MM.1S (cell line): Measurements from ENCODE around the gene WIF1.

Source experiments
- DNase-seq: peaks from one replicate; pipeline ENCODE4 v3.0.0-alpha.2; 2015
- H2AFZ ChIP-seq: fragments of 300-600 bp; sonication (generic); 2 replicates; pipeline ENCODE4 v1.6.0; 2016; ENCODE audit warnings: antibody characterized with exemption, low read length
- H3F3A ChIP-seq: fragments of 300-600 bp; sonication (generic); 2 replicates; pipeline ENCODE4 v1.6.1; 2016; ENCODE audit warnings: mild to moderate bottlenecking, antibody characterized with exemption, low read length, moderate library complexity, mixed read lengths; ENCODE audit not compliant: insufficient read depth
- H3K27ac ChIP-seq: fragments of 300-600 bp; sonication (generic); 2 replicates; pipeline ENCODE4 v1.5.1; 2016; ENCODE audit warnings: mild to moderate bottlenecking, low read length
- H3K27me3 ChIP-seq: fragments of 300-600 bp; sonication (generic); replicated peaks from 2 replicates; pipeline ENCODE4 v1.6.0; 2016; ENCODE audit warnings: low read length; ENCODE audit not compliant: insufficient read depth
- H3K36me3 ChIP-seq: fragments of 300-600 bp; sonication (generic); replicated peaks from 2 replicates; pipeline ENCODE4 v1.6.1; 2016; ENCODE audit warnings: mild to moderate bottlenecking, low read length, mixed read lengths; ENCODE audit not compliant: insufficient read depth
- H3K4me1 ChIP-seq: fragments of 300-600 bp; sonication (generic); 2 replicates; pipeline ENCODE4 v1.6.1; 2016; ENCODE audit warnings: low read length, mixed read lengths
- H3K4me2 ChIP-seq: fragments of 300-600 bp; sonication (generic); 2 replicates; pipeline ENCODE4 v1.6.0; 2016; ENCODE audit warnings: low read depth, low read length
- H3K4me3 ChIP-seq: fragments of 300-600 bp; sonication (generic); 2 replicates; pipeline ENCODE4 v1.5.1; 2016; ENCODE audit warnings: low read length, mixed read lengths
- H3K79me2 ChIP-seq: fragments of 300-600 bp; sonication (generic); 2 replicates; pipeline ENCODE4 v1.6.1; 2016; ENCODE audit warnings: mixed run types, low read length, mixed read lengths
- H3K9ac ChIP-seq: fragments of 300-600 bp; sonication (generic); 2 replicates; pipeline ENCODE4 v1.6.1; 2016; ENCODE audit warnings: low read length, mixed read lengths
- H3K9me2 ChIP-seq: fragments of 300-600 bp; sonication (generic); replicated peaks from 2 replicates; pipeline ENCODE4 v1.6.1; 2016; ENCODE audit warnings: mild to moderate bottlenecking, low read length, mixed read lengths; ENCODE audit not compliant: insufficient read depth
- H3K9me3 ChIP-seq: fragments of 300-600 bp; sonication (generic); replicated peaks from 2 replicates; pipeline ENCODE4 v1.6.1; 2016; ENCODE audit warnings: mild to moderate bottlenecking, low read length, mixed read lengths; ENCODE audit not compliant: insufficient read depth
- H4K20me1 ChIP-seq: fragments of 300-600 bp; sonication (generic); 2 replicates; pipeline ENCODE4 v1.6.1; 2016; ENCODE audit warnings: mild to moderate bottlenecking, low read length, moderate library complexity, mixed read lengths; ENCODE audit not compliant: insufficient read depth
- EZH2 ChIP-seq: fragments of 300-600 bp; sonication (generic); optimal IDR thresholded peaks from 2 replicates; pipeline ENCODE3; 2017; ENCODE audit warnings: low read depth, mild to moderate bottlenecking, antibody characterized with exemption, low read length, mixed read lengths
- EZH2phosphoT487 ChIP-seq: fragments of 300-600 bp; sonication (generic); IDR thresholded peaks from 2 replicates; pipeline ENCODE4 v1.6.1; 2018; ENCODE audit warnings: antibody characterized with exemption, low read length
- TF ChIP-seq, protein P1 (sequence below): fragments of 300-600 bp; sonication (generic); IDR thresholded peaks from 2 replicates; pipeline ENCODE4 v1.5.1; 2016; ENCODE audit warnings: antibody characterized with exemption, low read length, mixed read lengths

The WIF1 gene

DNA sequence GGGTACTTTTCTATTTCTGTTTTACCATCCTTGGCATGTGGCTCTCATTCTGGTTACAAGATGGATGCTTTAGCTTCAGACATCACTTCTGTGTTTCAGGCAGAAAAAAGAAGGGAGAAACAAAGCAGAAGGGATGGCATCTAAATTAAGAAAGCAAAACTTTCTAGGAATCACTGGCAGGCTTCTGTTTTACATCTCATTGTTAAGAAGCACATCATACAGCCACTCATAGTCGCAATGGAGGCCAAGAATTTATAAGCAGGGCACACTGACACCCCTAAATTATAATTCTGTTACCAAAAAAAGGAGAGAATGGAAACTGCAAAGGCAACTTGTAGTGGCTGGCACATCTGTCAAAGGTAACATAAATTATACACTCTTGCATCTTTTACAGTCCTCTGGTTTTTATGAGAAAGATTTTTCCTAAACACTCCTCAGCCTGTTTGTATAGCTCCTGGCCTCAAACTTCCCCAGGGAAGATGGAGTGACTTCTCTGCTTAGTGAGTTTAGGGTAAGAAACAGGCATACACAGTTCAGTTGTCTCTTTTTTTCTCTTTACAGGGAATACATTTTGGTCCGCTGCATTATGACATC, 26.3 kb upstream of the WIF1 start:
- no peaks in the 10 kb centered on the region for H3K9me3 ChIP-seq
- no peaks in the 10 kb centered on the region for H3K9me2 ChIP-seq
- H3K27me3 ChIP-seq, result no peaks in the 10 kb centered on the region
- H3K4me2 ChIP-seq, result no peak overlapping the region
- H3F3A ChIP-seq, result no peaks in the 10 kb centered on the region
- no peak overlapping the region for H3K27ac ChIP-seq
- no peak overlapping the region for H3K4me3 ChIP-seq
- DNase-seq, result no peak
- no peaks in the 10 kb centered on the region for H3K4me1 ChIP-seq
- no peak overlapping the region for H3K9ac ChIP-seq
- TF ChIP-seq EZH2phosphoT487, result no peak
- TF ChIP-seq, protein P1, sequence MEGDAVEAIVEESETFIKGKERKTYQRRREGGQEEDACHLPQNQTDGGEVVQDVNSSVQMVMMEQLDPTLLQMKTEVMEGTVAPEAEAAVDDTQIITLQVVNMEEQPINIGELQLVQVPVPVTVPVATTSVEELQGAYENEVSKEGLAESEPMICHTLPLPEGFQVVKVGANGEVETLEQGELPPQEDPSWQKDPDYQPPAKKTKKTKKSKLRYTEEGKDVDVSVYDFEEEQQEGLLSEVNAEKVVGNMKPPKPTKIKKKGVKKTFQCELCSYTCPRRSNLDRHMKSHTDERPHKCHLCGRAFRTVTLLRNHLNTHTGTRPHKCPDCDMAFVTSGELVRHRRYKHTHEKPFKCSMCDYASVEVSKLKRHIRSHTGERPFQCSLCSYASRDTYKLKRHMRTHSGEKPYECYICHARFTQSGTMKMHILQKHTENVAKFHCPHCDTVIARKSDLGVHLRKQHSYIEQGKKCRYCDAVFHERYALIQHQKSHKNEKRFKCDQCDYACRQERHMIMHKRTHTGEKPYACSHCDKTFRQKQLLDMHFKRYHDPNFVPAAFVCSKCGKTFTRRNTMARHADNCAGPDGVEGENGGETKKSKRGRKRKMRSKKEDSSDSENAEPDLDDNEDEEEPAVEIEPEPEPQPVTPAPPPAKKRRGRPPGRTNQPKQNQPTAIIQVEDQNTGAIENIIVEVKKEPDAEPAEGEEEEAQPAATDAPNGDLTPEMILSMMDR, result no peak
- TF ChIP-seq EZH2, result no peak
- no peaks in the 10 kb centered on the region for H4K20me1 ChIP-seq
- H2AFZ ChIP-seq, result no peak overlapping the region
- no peaks in the 10 kb centered on the region for H3K79me2 ChIP-seq
- H3K36me3 ChIP-seq, result no peaks in the 10 kb centered on the region

DNA sequence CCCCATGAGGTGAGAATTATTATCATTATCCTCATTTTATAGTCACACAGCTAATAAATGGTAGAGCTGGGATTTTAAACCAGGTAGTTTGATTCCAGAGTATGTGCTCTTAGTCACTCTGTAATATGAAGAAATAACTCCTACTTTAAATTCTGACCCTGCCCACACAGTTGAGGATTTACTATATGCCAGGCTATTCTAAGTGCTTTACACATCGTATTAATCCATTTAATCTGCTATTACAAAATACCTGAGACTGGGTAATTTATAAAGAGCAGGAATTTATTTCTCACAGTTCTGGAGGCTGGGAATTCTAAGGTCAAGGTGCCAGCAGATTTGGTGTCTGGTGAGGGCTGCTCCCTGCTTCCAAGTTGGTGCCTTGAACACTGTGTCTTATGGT, 19.6 kb upstream of the WIF1 start:
- H3K27me3 ChIP-seq, result no peaks in the 10 kb centered on the region
- no peak overlapping the region for H2AFZ ChIP-seq

GRCh38 chr12:65139389-65139788, 18.3 kb upstream of the WIF1 start:
- H3K9me3 ChIP-seq, result no peaks in the 10 kb centered on the region
- H3K9me2 ChIP-seq, result no peaks in the 10 kb centered on the region
- no peak for DNase-seq
- H3K36me3 ChIP-seq, result no peaks in the 10 kb centered on the region
- no peaks in the 10 kb centered on the region for H4K20me1 ChIP-seq
- no peaks in the 10 kb centered on the region for H3K79me2 ChIP-seq
- peaks cover 16% of the 10 kb centered on the region for H3K4me1 ChIP-seq
- H3K27me3 ChIP-seq, result no peaks in the 10 kb centered on the region
- TF ChIP-seq EZH2 (no peak), EZH2phosphoT487 (no peak)
- TF ChIP-seq, protein P1, result no peak
- peak overlapping the region; percentile 4; the same call in 1 of the 2 replicates for H3K4me3 ChIP-seq
- H3F3A ChIP-seq, result no peaks in the 10 kb centered on the region
- H3K27ac ChIP-seq, result no peak overlapping the region
- H3K4me2 ChIP-seq, result peak overlapping the region; percentile 39
- no peak overlapping the region; the same call in 1 of the 2 replicates for H3K9ac ChIP-seq
- H2AFZ ChIP-seq, result peak overlapping the region; percentile 28; the same call in 1 of the 2 replicates

More for the DNA sequence above, 19.6 kb upstream of the WIF1 start:
- no peak overlapping the region for H3K4me3 ChIP-seq
- H3F3A ChIP-seq, result no peaks in the 10 kb centered on the region
- H4K20me1 ChIP-seq, result no peaks in the 10 kb centered on the region
- no peaks in the 10 kb centered on the region for H3K36me3 ChIP-seq
- H3K79me2 ChIP-seq, result no peaks in the 10 kb centered on the region
- no peaks in the 10 kb centered on the region for H3K9me3 ChIP-seq
- no peak for DNase-seq
- no peak for TF ChIP-seq EZH2
- TF ChIP-seq EZH2phosphoT487, result no peak
- TF ChIP-seq, protein P1, result no peak
- no peak overlapping the region for H3K27ac ChIP-seq
- H3K9me2 ChIP-seq, result no peaks in the 10 kb centered on the region
- H3K4me2 ChIP-seq, result no peak overlapping the region
- H3K9ac ChIP-seq, result no peak overlapping the region
- H3K4me1 ChIP-seq, result peaks cover 16% of the 10 kb centered on the region
